Measurements from ENCODE around the gene GPATCH1.
A peak's percentile ranks its signal among the peaks of the same experiment; 100 is the strongest.

GPATCH1 gene

GRCh38 chr19:33090179-33090578, 9.2 kb downstream of the GPATCH1 start:
- peak overlapping the region; percentile 5 for H3K27ac ChIP-seq

DNA sequence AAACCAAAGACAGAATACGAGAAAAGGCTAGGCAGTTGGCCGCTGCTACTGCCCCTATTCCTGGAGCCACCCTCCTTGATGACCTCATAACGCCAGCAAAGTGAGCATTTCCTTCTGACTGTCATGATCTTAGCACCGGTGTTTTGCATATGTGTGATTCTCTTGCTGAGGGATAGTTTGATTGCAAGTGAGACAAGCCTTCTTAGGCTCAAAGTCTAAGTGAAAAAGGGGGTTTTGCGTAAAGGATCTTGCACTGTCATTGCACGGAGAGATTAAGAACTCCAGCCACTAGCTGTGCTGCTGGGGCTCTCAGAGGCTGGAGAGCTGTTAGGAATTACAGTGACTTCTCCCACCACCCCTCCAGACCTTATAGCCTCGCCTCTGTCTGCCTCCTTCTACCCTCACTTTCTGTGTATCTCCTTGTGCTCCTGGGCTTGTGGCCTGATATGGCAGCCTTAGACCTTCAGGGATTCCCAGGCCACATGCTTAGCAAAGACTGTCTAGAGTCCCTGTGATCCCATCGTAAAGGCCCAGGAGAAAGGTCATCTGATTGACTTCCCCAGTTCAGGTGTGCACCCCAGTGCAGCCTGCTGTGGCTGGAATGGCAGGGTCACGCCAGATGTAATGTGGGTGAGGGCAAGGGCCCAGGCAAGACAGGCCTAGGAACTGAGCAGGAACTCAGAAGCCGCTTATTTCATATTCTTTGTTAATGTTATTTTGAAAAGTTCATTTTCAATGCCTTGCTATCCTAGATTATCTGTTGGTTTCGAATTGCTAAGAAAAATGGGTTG, 12.6 kb downstream of the GPATCH1 start:
- no peak overlapping the region for H3K27ac ChIP-seq
- TF ChIP-seq, protein P1, sequence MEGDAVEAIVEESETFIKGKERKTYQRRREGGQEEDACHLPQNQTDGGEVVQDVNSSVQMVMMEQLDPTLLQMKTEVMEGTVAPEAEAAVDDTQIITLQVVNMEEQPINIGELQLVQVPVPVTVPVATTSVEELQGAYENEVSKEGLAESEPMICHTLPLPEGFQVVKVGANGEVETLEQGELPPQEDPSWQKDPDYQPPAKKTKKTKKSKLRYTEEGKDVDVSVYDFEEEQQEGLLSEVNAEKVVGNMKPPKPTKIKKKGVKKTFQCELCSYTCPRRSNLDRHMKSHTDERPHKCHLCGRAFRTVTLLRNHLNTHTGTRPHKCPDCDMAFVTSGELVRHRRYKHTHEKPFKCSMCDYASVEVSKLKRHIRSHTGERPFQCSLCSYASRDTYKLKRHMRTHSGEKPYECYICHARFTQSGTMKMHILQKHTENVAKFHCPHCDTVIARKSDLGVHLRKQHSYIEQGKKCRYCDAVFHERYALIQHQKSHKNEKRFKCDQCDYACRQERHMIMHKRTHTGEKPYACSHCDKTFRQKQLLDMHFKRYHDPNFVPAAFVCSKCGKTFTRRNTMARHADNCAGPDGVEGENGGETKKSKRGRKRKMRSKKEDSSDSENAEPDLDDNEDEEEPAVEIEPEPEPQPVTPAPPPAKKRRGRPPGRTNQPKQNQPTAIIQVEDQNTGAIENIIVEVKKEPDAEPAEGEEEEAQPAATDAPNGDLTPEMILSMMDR (conservative IDR thresholded peaks at IDR 0.05): no peak

More at GRCh38 chr19:33090179-33090578, 9.2 kb downstream of the GPATCH1 start:
- TF ChIP-seq, protein P1 (conservative IDR thresholded peaks at IDR 0.05): no peak

- no peak overlapping the region for H3K27ac ChIP-seq
- TF ChIP-seq, protein P1 (conservative IDR thresholded peaks at IDR 0.05): no peak
Measured at GRCh38 chr19:33094436-33095067, 13.6 kb downstream of the GPATCH1 start.

- H3K27ac ChIP-seq: no peak overlapping the region
- TF ChIP-seq, protein P1 (conservative IDR thresholded peaks at IDR 0.05): no peak
Measured at GRCh38 chr19:33096005-33096404, 15.0 kb downstream of the GPATCH1 start.

DNA sequence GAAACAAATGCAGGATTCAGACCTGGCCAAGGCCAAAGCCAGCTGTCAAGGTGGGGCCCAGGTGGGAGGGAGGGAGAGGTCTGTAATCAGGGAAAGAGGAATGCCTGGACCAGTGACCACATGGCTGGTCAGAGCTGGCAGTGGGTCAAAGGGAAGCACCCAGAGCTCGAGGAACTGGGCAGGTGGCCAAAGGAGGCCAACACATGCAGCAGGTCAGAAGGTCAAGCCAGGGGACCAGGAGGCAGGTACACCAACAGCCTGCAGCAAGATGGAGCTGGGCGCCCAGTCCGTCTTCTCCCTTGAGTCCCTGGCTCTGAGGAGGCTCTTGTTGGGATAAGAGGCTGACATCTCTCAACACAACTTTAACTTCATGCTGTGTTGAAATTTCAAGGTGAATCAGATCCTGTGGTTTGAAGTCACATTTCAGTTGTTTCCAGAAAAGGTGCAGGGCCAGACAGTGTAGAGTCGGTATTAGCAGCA, 17.1 kb downstream of the GPATCH1 start:
- no peak overlapping the region for H3K27ac ChIP-seq
- TF ChIP-seq, protein P1 (conservative IDR thresholded peaks at IDR 0.05): no peak

- TF ChIP-seq, protein P1 (conservative IDR thresholded peaks at IDR 0.05): no peak
- H3K27ac ChIP-seq: no peak overlapping the region
Measured at GRCh38 chr19:33100894-33101644, 20.1 kb downstream of the GPATCH1 start.

GRCh38 chr19:33102893-33103292, 21.9 kb downstream of the GPATCH1 start:
- H3K27ac ChIP-seq: no peak overlapping the region
- TF ChIP-seq, protein P1 (conservative IDR thresholded peaks at IDR 0.05): no peak

Data from VCaP (cell line).